ENCODE data around the gene DEAF1.

DEAF1 gene

GRCh38 chr11:621838-622237 is 73.2 kb downstream of the DEAF1 start:
- WGBS (ENCODE audit: insufficient coverage, insufficient read length): no CpG with 5 or more reads among the region's 27 CpGs
- Histone ChIP-seq H3K27me3 (ENCODE audit: control insufficient read depth, insufficient read depth, low read length) (no peaks in the 10 kb centered on the region), H3K36me3 (ENCODE audit: control insufficient read depth, insufficient read depth, low read length) (no peaks in the 10 kb centered on the region), H3K4me1 (ENCODE audit: control insufficient read depth, insufficient read depth, low read length) (no peaks in the 10 kb centered on the region), H3K27ac (ENCODE audit: low read length) (no peak overlapping the region), H3K9me3 (ENCODE audit: control insufficient read depth, insufficient read depth, low read length) (no peaks in the 10 kb centered on the region), H3K4me3 (ENCODE audit: low read length) (no peak overlapping the region)
- no peak for DNase-seq (ENCODE audit: low read depth, low spot score)

GRCh38 chr11:620935-621814 is 73.8 kb downstream of the DEAF1 start:
- Histone ChIP-seq H3K4me1 (ENCODE audit: control insufficient read depth, insufficient read depth, low read length) (no peaks in the 10 kb centered on the region), H3K36me3 (ENCODE audit: control insufficient read depth, insufficient read depth, low read length) (no peaks in the 10 kb centered on the region), H3K27me3 (ENCODE audit: control insufficient read depth, insufficient read depth, low read length) (no peaks in the 10 kb centered on the region), H3K4me3 (ENCODE audit: low read length) (no peak overlapping the region), H3K9me3 (ENCODE audit: control insufficient read depth, insufficient read depth, low read length) (no peaks in the 10 kb centered on the region), H3K27ac (ENCODE audit: low read length) (no peak overlapping the region)
- DNase-seq (ENCODE audit: low read depth, low spot score): no peak
- no CpG with 5 or more reads among the region's 45 CpGs for WGBS (ENCODE audit: insufficient coverage, insufficient read length)

GRCh38 chr11:620201-620600 is 74.8 kb downstream of the DEAF1 start:
- no CpG with 5 or more reads among the region's 13 CpGs for WGBS (ENCODE audit: insufficient coverage, insufficient read length)
- no peaks in the 10 kb centered on the region for H3K27me3 ChIP-seq (ENCODE audit: control insufficient read depth, insufficient read depth, low read length)
- no peaks in the 10 kb centered on the region for H3K9me3 ChIP-seq (ENCODE audit: control insufficient read depth, insufficient read depth, low read length)
- no peak overlapping the region for H3K27ac ChIP-seq (ENCODE audit: low read length)
- H3K4me3 ChIP-seq (ENCODE audit: low read length): no peak overlapping the region
- no peak for DNase-seq (ENCODE audit: low read depth, low spot score)
- peaks cover 1% of the 10 kb centered on the region; the same call in 1 of the 2 replicates for H3K4me1 ChIP-seq (ENCODE audit: control insufficient read depth, insufficient read depth, low read length)
- H3K36me3 ChIP-seq (ENCODE audit: control insufficient read depth, insufficient read depth, low read length): no peaks in the 10 kb centered on the region

- no peak overlapping the region for H3K4me3 ChIP-seq (ENCODE audit: low read length)
- WGBS (ENCODE audit: insufficient coverage, insufficient read length): no CpG with 5 or more reads among the region's 22 CpGs
- no peaks in the 10 kb centered on the region; the same call in 1 of the 2 replicates for H3K36me3 ChIP-seq (ENCODE audit: control insufficient read depth, insufficient read depth, low read length)
- no peaks in the 10 kb centered on the region for H3K9me3 ChIP-seq (ENCODE audit: control insufficient read depth, insufficient read depth, low read length)
- no peak overlapping the region for H3K27ac ChIP-seq (ENCODE audit: low read length)
- H3K4me1 ChIP-seq (ENCODE audit: control insufficient read depth, insufficient read depth, low read length): peaks cover 1% of the 10 kb centered on the region; the same call in 1 of the 2 replicates
- no peak for DNase-seq (ENCODE audit: low read depth, low spot score)
- no peaks in the 10 kb centered on the region for H3K27me3 ChIP-seq (ENCODE audit: control insufficient read depth, insufficient read depth, low read length)
Measured at GRCh38 chr11:619628-620050, 75.4 kb downstream of the DEAF1 start.

GRCh38 chr11:618856-619627 is 76.0 kb downstream of the DEAF1 start:
- Histone ChIP-seq H3K27ac (ENCODE audit: low read length) (no peak overlapping the region), H3K27me3 (ENCODE audit: control insufficient read depth, insufficient read depth, low read length) (no peaks in the 10 kb centered on the region), H3K4me1 (ENCODE audit: control insufficient read depth, insufficient read depth, low read length) (peaks cover 1% of the 10 kb centered on the region; the same call in 1 of the 2 replicates), H3K4me3 (ENCODE audit: low read length) (no peak overlapping the region), H3K9me3 (ENCODE audit: control insufficient read depth, insufficient read depth, low read length) (no peaks in the 10 kb centered on the region), H3K36me3 (ENCODE audit: control insufficient read depth, insufficient read depth, low read length) (no peaks in the 10 kb centered on the region; the same call in 1 of the 2 replicates)
- WGBS (ENCODE audit: insufficient coverage, insufficient read length): no CpG with 5 or more reads among the region's 24 CpGs
- no peak for DNase-seq (ENCODE audit: low read depth, low spot score)

GRCh38 chr11:617912-618682 is 76.9 kb downstream of the DEAF1 start:
- H3K36me3 ChIP-seq (ENCODE audit: control insufficient read depth, insufficient read depth, low read length): peaks cover 1% of the 10 kb centered on the region; the same call in 1 of the 2 replicates
- no CpG with 5 or more reads among the region's 25 CpGs for WGBS (ENCODE audit: insufficient coverage, insufficient read length)

GRCh38 chr11:617199-617911 is 77.7 kb downstream of the DEAF1 start:
- no peak for DNase-seq (ENCODE audit: low read depth, low spot score)
- no peak overlapping the region for H3K27ac ChIP-seq (ENCODE audit: low read length)

More at GRCh38 chr11:617912-618682, 76.9 kb downstream of the DEAF1 start:
- H3K4me3 ChIP-seq (ENCODE audit: low read length): no peak overlapping the region
- H3K4me1 ChIP-seq (ENCODE audit: control insufficient read depth, insufficient read depth, low read length): peaks cover 3% of the 10 kb centered on the region; the same call in 1 of the 2 replicates
- H3K27me3 ChIP-seq (ENCODE audit: control insufficient read depth, insufficient read depth, low read length): no peaks in the 10 kb centered on the region
- no peak for DNase-seq (ENCODE audit: low read depth, low spot score)
- H3K27ac ChIP-seq (ENCODE audit: low read length): no peak overlapping the region
- no peaks in the 10 kb centered on the region for H3K9me3 ChIP-seq (ENCODE audit: control insufficient read depth, insufficient read depth, low read length)

GRCh38 chr11:616320-617198 is 78.5 kb downstream of the DEAF1 start:
- Histone ChIP-seq H3K9me3 (ENCODE audit: control insufficient read depth, insufficient read depth, low read length) (no peaks in the 10 kb centered on the region), H3K36me3 (ENCODE audit: control insufficient read depth, insufficient read depth, low read length) (peaks cover 6% of the 10 kb centered on the region; the same call in 1 of the 2 replicates), H3K4me1 (ENCODE audit: control insufficient read depth, insufficient read depth, low read length) (peaks cover 3% of the 10 kb centered on the region; the same call in 1 of the 2 replicates), H3K27me3 (ENCODE audit: control insufficient read depth, insufficient read depth, low read length) (no peaks in the 10 kb centered on the region), H3K4me3 (ENCODE audit: low read length) (no peak overlapping the region), H3K27ac (ENCODE audit: low read length) (no peak overlapping the region)
- DNase-seq (ENCODE audit: low read depth, low spot score): no peak
- no CpG with 5 or more reads among the region's 39 CpGs for WGBS (ENCODE audit: insufficient coverage, insufficient read length)

More at GRCh38 chr11:617199-617911, 77.7 kb downstream of the DEAF1 start:
- Histone ChIP-seq H3K4me3 (ENCODE audit: low read length) (no peak overlapping the region), H3K27me3 (ENCODE audit: control insufficient read depth, insufficient read depth, low read length) (no peaks in the 10 kb centered on the region), H3K36me3 (ENCODE audit: control insufficient read depth, insufficient read depth, low read length) (peaks cover 6% of the 10 kb centered on the region; the same call in 1 of the 2 replicates), H3K9me3 (ENCODE audit: control insufficient read depth, insufficient read depth, low read length) (no peaks in the 10 kb centered on the region), H3K4me1 (ENCODE audit: control insufficient read depth, insufficient read depth, low read length) (peaks cover 3% of the 10 kb centered on the region; the same call in 1 of the 2 replicates)
- no CpG with 5 or more reads among the region's 57 CpGs for WGBS (ENCODE audit: insufficient coverage, insufficient read length)
